ENCODE data around the gene CDHR3. TPM values are rescaled to one million over a fixed set of nuclear protein-coding genes. Genes with fewer than 3 reads are reported as not detected.

The CDHR3 gene
- total and polyA plus RNA-seq, 2 donors (not counting 3 experiments of a cell fraction or from before 2014, with no cell fraction given): 0.46 to 2.3 TPM

DNA sequence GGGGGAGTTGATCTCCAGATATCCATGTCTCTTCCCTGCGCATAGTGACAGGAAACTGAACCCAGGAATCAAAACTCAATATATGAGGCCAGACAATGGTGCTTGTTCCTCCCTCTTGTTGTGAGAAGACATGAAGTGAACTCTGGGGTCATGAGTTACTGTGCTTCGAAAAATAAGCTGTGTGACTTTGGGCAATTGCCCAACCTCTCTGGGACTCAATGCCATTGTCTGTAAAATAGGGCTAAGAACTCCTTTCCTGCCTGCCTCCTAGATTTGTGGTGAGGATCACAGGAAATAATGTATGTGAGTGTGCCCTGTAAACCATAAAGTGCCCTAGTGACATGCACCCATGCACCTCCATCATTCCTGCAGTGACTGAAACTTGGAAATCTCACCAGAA, 100.6 kb downstream of the CDHR3 start:
- Histone ChIP-seq H3K27me3 (ENCODE audit: control insufficient read depth in 2 of 2, insufficient read depth in 2 of 2, low read length in 2 of 2) (no peaks in the 10 kb centered on the region), H3K36me3 (ENCODE audit: control insufficient read depth in 2 of 2, extremely low read depth in 1 of 2, insufficient read depth in 2 of 2, low read length in 2 of 2) (no peaks in the 10 kb centered on the region), H3K4me2 (ENCODE audit: insufficient read depth, low read length) (no peak overlapping the region), H3K4me1 (ENCODE audit: control insufficient read depth, extremely low read depth, insufficient read depth, low read length) (peaks cover 17% of the 10 kb centered on the region), H4K20me1 (replicated peaks; ENCODE audit: control insufficient read depth, extremely low read depth, insufficient read depth, low read length) (no peaks in the 10 kb centered on the region), H3K9me1 (replicated peaks; ENCODE audit: control insufficient read depth, extremely low read depth, insufficient read depth, low read length) (no peaks in the 10 kb centered on the region), H3K4me3 (replicated peaks in 1 of 3; ENCODE audit: insufficient read depth in 1 of 3, low read depth in 1 of 3, low read length in 3 of 3) (no peak overlapping the region), H3K79me2 (ENCODE audit: control insufficient read depth, insufficient read depth, low read length) (no peaks in the 10 kb centered on the region), H3K9ac (replicated peaks; ENCODE audit: extremely low read depth, insufficient read depth, low read length) (no peak overlapping the region), H2AFZ (ENCODE audit: low read depth, low read length) (no peak overlapping the region), H3K27ac (ENCODE audit: insufficient read depth, low read depth, low read length) (no peak overlapping the region), H3K9me3 (replicated peaks; ENCODE audit: control insufficient read depth, insufficient read depth, low read length) (no peaks in the 10 kb centered on the region)
- BruUV-seq (replicated peaks): no TSS peak
- DNase-seq (ENCODE audit: low read depth, low spot score): no peak
- no peak for TF ChIP-seq EZH2 (IDR thresholded peaks at IDR 0.05; ENCODE audit: borderline replicate concordance, low read depth, low read length, severe bottlenecking)
- no peak for TF ChIP-seq MYC (IDR thresholded peaks at IDR 0.05; ENCODE audit: low read depth, low read length)
- TF ChIP-seq POLR2AphosphoS5 (IDR thresholded peaks at IDR 0.05; ENCODE audit: insufficient read depth, low read depth, low read length): no peak
- TF ChIP-seq GATA2 (IDR thresholded peaks at IDR 0.05; ENCODE audit: insufficient read depth, insufficient read length, low read depth, low read length): no peak
- TF ChIP-seq JUN (IDR thresholded peaks at IDR 0.05; ENCODE audit: borderline replicate concordance, insufficient read depth, insufficient read length, low read depth): no peak
- no peak for TF ChIP-seq POLR2A (IDR thresholded peaks at IDR 0.05; ENCODE audit: low read depth, low read length)
- TF ChIP-seq FOS (IDR thresholded peaks at IDR 0.05; ENCODE audit: borderline replicate concordance, insufficient read depth, low read length): no peak
- TF ChIP-seq, protein P1, sequence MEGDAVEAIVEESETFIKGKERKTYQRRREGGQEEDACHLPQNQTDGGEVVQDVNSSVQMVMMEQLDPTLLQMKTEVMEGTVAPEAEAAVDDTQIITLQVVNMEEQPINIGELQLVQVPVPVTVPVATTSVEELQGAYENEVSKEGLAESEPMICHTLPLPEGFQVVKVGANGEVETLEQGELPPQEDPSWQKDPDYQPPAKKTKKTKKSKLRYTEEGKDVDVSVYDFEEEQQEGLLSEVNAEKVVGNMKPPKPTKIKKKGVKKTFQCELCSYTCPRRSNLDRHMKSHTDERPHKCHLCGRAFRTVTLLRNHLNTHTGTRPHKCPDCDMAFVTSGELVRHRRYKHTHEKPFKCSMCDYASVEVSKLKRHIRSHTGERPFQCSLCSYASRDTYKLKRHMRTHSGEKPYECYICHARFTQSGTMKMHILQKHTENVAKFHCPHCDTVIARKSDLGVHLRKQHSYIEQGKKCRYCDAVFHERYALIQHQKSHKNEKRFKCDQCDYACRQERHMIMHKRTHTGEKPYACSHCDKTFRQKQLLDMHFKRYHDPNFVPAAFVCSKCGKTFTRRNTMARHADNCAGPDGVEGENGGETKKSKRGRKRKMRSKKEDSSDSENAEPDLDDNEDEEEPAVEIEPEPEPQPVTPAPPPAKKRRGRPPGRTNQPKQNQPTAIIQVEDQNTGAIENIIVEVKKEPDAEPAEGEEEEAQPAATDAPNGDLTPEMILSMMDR (IDR thresholded peaks at IDR 0.05; ENCODE audit: extremely low read depth in 1 of 2, insufficient read depth in 1 of 2, low read depth in 1 of 2, low read length in 2 of 2): no peak
- TF ChIP-seq, protein P2, sequence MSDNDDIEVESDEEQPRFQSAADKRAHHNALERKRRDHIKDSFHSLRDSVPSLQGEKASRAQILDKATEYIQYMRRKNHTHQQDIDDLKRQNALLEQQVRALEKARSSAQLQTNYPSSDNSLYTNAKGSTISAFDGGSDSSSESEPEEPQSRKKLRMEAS (IDR thresholded peaks at IDR 0.05; ENCODE audit: insufficient read depth, insufficient read length): no peak
- FAIRE-seq: no peak
- intact Hi-C loops (cut with micrococcal nuclease): loop anchor here (2.0 kb wide), 1 partner anchor 49 kb away; the partner anchor contains the start of gene SYPL1
- POLR2A ChIA-PET: no interaction called here
- CTCF ChIA-PET: interaction anchor here (4.2 kb wide), 1 partner anchor 91 kb away, joined by 25 read pairs; no protein-coding TSS in a partner anchor
- dilution Hi-C loops (cut with MboI; ENCODE audit: extremely low pct_ligation_motif_present, low sequenced_read_pairs): loop anchor here (25.0 kb wide), 1 partner anchor 99 kb away; no protein-coding TSS in a partner anchor

Measured in endothelial cell of umbilical vein (primary cell).